Endothelial cell (in vitro differentiated cells): Measurements from ENCODE around the gene SLC8A1. TPM values are rescaled to one million over a fixed set of nuclear protein-coding genes. Genes with fewer than 3 reads are reported as not detected.

Experiments
- DNase-seq: peaks from one replicate; pipeline ENCODE4 v3.0.0; 2021; ENCODE audit warnings: low spot score
- H3K27ac Mint-ChIP-seq: one replicate; pipeline ENCODE4 v1.8.0; 2021; ENCODE audit warnings: mixed read lengths, inconsistent platforms; ENCODE audit not compliant: unreplicated experiment
- H3K27me3 Mint-ChIP-seq: one replicate; pipeline ENCODE4 v1.8.0; 2021; ENCODE audit warnings: mild to moderate bottlenecking, moderate library complexity, mixed read lengths, inconsistent platforms; ENCODE audit not compliant: unreplicated experiment
- H3K36me3 Mint-ChIP-seq: one replicate; pipeline ENCODE4 v1.8.0; 2021; ENCODE audit warnings: mild to moderate bottlenecking, low read depth, mixed read lengths, inconsistent platforms; ENCODE audit not compliant: unreplicated experiment
- H3K4me1 Mint-ChIP-seq: one replicate; pipeline ENCODE4 v1.8.0; 2021; ENCODE audit warnings: mild to moderate bottlenecking, mixed read lengths, inconsistent platforms; ENCODE audit not compliant: unreplicated experiment
- H3K4me3 Mint-ChIP-seq: one replicate; pipeline ENCODE4 v1.8.0; 2021; ENCODE audit warnings: mild to moderate bottlenecking, mixed read lengths, inconsistent platforms; ENCODE audit not compliant: unreplicated experiment
- H3K9me3 Mint-ChIP-seq: one replicate; pipeline ENCODE4 v1.8.0; 2021; ENCODE audit warnings: mixed read lengths, inconsistent platforms; ENCODE audit not compliant: unreplicated experiment
- CTCF ChIP-seq: fragments of 200-600 bp; sonication (generic); IDR thresholded peaks from one replicate; pipeline ENCODE4 v1.5.0; 2021; ENCODE audit warnings: antibody characterized with exemption; ENCODE audit not compliant: unreplicated experiment
- total RNA-seq: library from RNA; stranded (reverse); fragmentation: NEBNext Ultra II Directional; extraction: Animal tissue kit (Norgen Biotek cat#: 25700); gene quantifications from one replicate; pipeline ENCODE4 v1.2.1, GENCODE V29; 2021; ENCODE audit not compliant: unreplicated experiment

Gene SLC8A1
- total RNA-seq, 1 donor from 2014 or later, result 0.80 TPM

- no peak overlapping the region for H3K4me3 Mint-ChIP-seq
Measured at GRCh38 chr2:40471866-40472265, 20.0 kb upstream of the SLC8A1 start.

GRCh38 chr2:40470822-40471813 is 19.2 kb upstream of the SLC8A1 start:
- H3K4me3 Mint-ChIP-seq, result no peak overlapping the region
- no peaks in the 10 kb centered on the region for H3K9me3 Mint-ChIP-seq
- no peaks in the 10 kb centered on the region for H3K27me3 Mint-ChIP-seq
- DNase-seq, result no peak
- no peak for TF ChIP-seq CTCF
- H3K27ac Mint-ChIP-seq, result no peak overlapping the region
- no peaks in the 10 kb centered on the region for H3K4me1 Mint-ChIP-seq
- H3K36me3 Mint-ChIP-seq, result no peaks in the 10 kb centered on the region

More at GRCh38 chr2:40471866-40472265, 20.0 kb upstream of the SLC8A1 start:
- Mint-ChIP-seq H3K4me1 (no peaks in the 10 kb centered on the region), H3K9me3 (no peaks in the 10 kb centered on the region), H3K36me3 (no peaks in the 10 kb centered on the region), H3K27me3 (no peaks in the 10 kb centered on the region), H3K27ac (no peak overlapping the region)
- no peak for DNase-seq
- no peak for TF ChIP-seq CTCF

- Mint-ChIP-seq H3K9me3 (no peaks in the 10 kb centered on the region), H3K36me3 (no peaks in the 10 kb centered on the region), H3K27ac (no peak overlapping the region), H3K4me3 (no peak overlapping the region), H3K27me3 (peaks cover 2% of the 10 kb centered on the region), H3K4me1 (no peaks in the 10 kb centered on the region)
- no peak for TF ChIP-seq CTCF
- no peak for DNase-seq
Measured at GRCh38 chr2:40466935-40467572, 15.2 kb upstream of the SLC8A1 start.

GRCh38 chr2:40466332-40466906 is 14.5 kb upstream of the SLC8A1 start:
- no peak for TF ChIP-seq CTCF
- no peak for DNase-seq
- peaks cover 2% of the 10 kb centered on the region for H3K27me3 Mint-ChIP-seq
- H3K9me3 Mint-ChIP-seq, result no peaks in the 10 kb centered on the region
- H3K27ac Mint-ChIP-seq, result no peak overlapping the region
- H3K36me3 Mint-ChIP-seq, result no peaks in the 10 kb centered on the region
- H3K4me1 Mint-ChIP-seq, result no peaks in the 10 kb centered on the region
- H3K4me3 Mint-ChIP-seq, result no peak overlapping the region
